GM19351 (cell line): ENCODE measurements around the gene MYO9B.
"Not testable (repeated sequence)": the region's sequence is repeated elsewhere in the genome, so short reads cannot be mapped to it uniquely, and the experiment has no call there.

Experiments used
- ATAC-seq: cut with Tn5 transposase; IDR thresholded peaks from one replicate; pipeline ENCODE4 v1.9.1; 2021; ENCODE audit warnings: mild to moderate bottlenecking, moderate library complexity; ENCODE audit not compliant: unreplicated experiment

The MYO9B gene

DNA sequence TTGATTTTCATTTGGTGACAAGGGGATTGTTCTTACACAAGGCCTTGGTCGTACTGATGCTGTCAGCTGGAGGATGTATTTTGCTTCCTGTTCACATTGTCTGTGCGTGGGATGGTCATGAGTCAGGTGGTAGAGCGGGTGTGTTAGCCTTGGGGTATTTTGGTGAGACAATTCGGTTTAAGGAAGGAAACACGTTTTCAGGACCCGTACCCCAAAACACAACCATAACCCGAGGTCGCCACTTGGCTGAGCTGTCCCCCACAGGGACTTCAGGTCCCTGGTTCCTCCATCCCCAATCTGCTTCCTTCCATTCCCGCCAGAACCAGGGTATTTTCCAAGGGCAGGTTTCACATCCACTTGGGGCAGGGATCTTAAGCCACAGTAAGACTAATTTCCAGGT, 15.0 kb downstream of the MYO9B start:
- no peak for ATAC-seq

DNA sequence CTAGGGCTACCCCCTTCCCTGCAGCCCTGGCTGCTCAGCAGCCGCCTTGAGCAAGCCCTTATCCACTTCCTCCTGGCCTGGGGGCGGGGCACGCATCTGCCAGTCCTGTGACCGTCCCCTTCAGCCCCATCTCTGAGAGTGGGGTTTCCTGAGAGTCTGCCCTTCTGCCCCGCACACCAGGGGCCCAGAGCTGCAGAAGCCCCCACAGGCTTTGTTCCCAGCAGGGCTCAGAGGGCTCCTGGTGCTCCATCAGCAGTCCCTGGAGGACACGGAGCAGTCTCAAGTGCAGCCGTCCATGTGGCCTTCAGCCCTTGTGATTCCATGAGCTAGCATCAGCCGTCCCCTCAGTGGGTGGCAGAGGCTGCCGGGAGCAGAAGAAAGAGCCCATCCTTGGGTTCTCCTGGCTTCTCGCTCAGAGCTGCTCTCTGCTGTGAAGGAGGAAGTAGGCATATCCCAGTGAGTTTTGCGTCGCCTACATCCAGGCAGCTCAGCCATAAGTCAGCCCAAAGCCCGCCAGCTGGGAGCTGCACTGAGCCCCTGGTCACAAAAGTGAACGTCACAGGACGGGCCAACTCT, 16.3 kb downstream of the MYO9B start:
- no peak for ATAC-seq

DNA sequence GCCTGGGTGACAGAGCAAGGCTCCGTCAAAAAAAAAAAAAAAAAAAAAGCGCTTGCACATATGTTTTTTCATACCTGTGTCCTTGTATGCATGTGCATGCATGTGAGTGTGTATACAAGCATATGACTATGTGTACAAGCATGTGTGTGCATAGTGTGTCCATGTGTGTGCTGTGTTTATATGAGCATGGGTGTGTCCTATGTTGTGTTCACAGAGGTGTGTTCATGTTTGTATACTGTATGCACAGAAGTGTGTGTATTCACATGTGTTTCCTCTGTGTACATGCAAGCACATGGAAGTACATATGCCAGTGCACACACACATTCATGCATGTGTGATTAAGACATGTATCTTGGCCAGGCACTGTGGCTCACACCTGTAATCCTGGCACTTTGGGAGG, 17.1 kb downstream of the MYO9B start:
- no peak for ATAC-seq

DNA sequence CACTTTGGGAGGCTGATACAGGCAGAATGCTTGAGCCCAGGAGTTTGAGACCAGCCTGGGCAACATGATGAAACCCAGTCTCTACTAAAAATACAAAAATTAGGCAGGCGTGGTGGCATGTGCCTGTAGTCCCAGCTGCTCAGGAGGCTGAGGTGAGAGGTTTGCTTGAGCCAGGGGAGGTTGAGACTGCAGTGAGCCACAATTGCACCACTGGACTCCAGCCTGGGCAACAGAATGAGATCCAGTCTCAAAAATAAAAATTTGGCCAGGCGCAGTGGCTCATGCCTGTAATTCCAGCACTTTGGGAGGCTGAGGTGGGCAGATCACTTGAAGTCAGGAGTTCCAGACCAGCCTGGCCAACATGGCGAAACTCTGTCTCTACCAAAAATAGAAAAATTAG, 19.1 kb downstream of the MYO9B start:
- ATAC-seq, result not testable (repeated sequence)

DNA sequence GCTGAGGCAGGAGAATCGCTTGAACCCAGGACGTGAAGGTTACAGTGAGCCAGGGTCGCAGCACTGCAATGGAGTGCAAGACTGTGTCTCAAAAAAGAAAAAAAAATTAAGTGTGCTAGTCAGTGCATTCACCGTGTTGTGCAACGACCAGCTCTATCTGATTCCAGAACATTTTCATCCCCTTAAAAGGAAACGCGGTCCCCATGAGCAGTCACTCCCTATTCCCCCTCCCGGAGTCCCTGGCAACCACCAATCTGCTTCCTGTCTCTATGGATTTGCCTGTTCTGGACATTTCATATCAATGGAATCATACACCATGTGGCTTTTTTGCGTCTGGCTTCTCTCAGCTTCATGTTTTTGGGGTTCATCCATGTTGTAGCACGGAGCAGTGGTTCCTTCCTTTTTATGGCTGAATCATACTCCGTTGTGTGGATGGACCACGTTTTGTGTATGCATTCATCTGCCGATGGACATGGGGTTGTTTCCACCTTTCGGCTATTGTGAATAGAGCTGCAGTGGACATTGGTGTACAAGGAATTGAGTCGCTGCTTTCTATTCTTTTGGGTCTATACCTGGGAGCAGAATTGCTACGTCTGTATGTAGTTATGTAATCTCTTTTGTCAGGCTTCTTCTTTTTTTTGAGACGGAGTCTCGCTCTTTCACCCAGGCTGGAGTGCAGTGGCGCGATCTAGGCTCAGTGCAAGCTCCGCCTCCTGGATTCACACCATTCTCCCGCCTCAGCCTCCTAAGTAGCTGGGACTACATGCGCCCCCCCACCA, 19.8 kb downstream of the MYO9B start:
- ATAC-seq, result no peak

DNA sequence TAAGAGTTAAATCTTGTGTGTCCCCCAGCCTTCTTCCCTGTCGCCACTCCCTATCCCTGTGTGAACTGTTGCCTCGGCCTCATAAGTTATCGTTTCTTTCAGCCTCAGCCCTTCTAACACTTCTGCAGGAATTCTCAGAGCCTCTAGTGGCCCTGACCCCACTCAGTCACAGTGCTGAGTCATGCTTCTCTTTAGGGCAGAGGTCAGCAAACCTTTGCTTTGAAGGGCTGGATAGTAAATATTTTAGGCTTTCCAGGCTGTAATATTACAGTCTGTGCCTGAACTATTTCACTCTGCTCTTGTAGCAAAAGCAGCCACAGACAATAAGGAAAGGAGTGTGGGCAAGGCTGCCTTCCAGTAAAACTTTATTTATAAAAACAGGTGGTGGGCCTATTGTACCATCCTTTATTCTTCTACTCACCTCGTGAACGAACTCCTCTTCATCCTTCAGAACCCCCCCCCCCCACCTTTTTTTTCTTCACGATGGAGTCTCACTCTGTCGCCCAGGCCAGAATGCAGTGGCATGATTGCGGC, 22.1 kb downstream of the MYO9B start:
- ATAC-seq, result no peak

DNA sequence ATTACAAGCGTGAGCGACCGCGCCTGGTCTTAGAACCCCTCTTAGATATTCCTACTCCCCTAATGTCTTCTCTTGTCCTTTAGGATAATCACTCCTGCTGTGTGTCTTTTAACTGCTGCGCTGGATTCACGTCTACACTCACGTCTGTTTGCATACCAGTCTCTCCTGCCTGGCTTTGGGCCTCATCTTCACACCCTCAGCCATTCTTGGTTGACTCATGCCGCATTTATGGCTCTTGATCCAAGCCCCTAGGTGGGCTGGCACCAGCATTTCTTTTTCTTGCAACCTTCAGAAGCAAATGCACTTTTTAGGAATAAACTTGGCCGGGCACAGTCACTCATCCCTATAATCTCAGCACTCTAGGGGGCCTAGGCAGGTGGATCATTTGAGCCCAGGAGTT, 22.7 kb downstream of the MYO9B start:
- no peak for ATAC-seq

DNA sequence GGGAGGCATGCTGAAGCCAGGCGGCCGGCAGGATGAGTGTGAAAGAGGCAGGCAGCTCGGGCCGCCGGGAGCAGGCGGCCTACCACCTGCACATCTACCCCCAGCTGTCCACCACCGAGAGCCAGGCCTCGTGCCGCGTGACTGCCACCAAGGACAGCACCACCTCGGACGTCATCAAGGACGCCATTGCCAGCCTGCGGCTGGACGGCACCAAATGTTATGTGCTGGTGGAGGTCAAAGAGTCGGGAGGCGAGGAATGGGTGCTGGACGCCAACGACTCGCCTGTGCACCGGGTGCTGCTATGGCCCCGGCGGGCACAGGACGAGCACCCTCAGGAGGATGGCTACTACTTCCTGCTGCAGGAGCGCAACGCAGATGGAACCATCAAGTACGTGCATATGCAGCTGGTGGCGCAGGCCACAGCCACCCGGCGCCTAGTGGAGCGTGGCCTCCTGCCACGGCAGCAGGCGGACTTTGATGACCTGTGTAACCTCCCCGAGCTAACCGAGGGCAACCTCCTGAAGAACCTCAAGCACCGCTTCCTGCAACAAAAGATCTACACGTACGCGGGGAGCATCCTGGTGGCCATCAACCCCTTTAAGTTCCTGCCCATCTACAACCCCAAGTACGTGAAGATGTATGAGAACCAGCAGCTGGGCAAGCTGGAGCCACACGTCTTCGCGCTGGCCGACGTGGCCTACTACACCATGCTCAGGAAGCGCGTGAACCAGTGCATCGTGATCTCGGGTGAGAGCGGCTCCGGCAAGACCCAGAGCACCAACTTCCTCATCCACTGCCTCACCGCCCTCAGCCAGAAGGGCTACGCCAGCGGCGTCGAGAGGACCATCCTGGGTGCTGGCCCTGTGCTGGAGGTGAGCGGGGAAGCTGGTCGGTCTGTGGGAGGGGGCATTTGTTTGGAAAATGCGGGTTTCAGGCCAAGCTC, 26.4 kb downstream of the MYO9B start:
- no peak for ATAC-seq

DNA sequence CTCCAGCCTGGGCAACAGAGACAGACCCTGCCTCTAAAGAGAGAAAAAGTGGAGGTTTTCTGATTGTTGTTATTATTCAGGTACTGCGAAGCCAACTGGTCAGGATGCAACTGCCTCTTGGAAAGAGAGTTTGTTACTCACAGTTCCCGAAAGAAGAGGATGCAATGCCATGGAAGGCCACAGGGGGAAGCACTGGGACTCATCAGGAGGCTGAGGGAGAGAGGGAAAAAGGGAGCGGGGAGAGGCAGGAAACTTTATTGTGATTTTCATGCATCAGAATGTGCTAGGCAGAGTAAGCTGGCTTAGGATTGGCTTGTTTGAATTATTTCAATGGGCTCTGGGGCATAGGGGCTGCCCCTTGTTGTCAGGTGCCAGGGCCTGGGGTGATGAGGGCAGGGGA, 27.6 kb downstream of the MYO9B start:
- no peak for ATAC-seq

DNA sequence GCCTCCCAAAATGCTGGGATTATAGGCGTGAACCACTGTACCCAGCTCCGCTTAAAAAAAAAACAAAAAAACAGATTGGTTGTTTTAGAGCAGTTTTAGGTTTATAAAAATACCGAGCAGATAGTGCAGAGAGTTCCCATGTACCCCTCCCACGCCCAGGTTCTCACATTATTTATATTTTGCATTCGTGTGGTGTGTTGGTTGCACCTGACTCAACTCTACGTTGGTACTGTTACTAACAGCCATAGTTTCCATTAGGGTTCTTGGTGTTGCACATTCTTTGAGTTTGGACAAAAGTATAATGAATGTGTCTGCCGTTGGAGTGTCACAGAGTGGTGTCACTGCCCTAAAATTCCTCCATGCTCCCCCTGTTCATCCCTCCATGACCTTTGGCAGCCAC, 29.1 kb downstream of the MYO9B start:
- ATAC-seq, result no peak

DNA sequence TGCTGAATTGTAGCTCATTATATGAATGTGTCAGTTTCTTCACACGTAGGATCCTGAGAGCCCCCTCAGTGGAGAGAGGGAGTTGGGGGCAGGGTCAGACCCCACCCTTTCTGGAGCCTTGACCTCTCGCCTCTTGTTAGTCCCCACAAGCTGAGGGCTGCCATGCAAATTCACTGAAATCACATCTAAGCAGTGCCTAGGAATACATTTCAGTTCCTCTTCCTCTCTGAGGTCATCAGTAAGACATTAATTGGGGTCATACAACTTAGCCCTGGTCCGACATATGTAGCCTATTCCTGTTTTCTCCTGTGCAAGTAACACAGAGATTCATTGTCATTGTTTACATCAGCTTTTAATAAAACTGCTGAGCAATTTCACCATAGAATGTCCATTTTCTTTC, 30.0 kb downstream of the MYO9B start:
- ATAC-seq, result no peak

DNA sequence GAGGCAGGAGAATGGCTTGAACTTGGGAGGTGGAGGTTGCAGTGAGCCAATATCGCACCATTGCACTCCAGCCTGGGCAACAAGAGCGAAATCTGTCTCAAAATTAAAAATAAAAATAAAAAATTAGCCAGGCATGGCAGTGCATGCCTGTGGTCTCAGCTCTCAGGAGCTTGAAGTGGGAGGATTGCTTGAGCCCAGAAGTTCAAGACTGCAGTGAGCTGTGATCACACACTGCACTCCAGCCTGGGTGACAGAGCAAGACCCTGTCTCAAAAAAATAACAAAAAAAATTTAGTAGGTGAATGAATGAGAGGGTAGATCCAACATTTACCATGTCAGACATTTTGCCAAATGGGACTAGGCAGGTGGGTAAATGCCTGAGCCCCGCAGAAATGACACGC, 31.4 kb downstream of the MYO9B start:
- not testable (repeated sequence) for ATAC-seq

DNA sequence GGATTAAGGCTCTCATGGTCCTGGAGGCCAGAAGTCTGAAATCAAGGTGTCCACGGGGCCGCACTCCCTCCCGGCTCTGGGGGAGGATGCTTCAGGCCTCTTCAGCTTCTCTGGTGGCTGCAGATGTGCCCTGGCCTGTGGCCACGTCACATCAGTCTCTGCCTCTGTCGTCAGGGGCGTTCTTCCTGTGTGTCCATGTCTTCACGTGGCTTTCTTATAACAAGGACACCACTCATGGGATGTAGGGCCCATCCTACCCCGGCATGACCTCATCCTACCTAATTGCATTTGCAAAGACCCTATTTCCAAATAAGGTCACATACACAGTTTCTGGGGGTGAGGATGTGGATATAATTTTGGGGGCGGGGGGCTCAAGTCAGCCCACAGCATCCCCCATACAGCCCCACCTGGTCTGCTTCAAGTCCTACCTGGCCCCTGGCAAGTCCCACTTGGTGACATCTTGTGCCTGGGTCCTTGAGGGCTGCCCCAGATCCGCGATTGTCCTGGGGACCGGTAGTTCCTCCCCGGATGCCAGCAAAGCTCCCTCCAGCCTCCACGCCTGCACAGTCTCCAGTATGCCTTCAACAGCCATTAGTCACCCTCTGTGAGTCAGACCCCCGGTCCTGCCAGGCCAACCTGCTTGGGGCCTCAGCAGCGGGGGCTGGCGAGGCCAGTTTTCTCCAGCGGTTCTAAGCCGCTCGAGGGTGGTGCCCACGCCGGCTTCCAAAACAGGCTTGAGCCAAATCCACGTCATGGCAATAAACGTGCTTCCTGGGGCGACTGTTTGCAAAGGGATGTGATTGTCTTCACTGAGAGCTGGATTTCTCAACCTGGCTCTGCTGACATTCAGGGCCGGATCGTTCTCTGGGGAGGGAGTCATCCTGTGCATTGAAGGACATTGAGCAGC, 32.2 kb downstream of the MYO9B start:
- no peak for ATAC-seq

DNA sequence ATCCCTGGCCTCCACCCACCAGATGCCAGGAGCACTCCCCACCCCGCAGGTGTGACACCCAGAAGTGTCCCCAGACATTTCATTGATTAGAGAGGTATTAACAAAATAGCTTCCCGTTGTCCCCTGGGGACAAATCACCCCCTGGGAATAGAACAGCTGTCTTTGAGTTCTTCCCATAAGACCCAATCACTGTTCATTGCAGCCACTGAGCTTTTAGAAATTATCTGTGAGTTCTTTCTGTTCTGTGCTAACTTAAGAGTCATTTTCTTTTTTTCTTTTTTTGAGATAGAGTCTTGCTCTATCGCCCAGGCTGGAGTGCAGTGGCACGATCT, 32.8 kb downstream of the MYO9B start:
- ATAC-seq, result no peak

DNA sequence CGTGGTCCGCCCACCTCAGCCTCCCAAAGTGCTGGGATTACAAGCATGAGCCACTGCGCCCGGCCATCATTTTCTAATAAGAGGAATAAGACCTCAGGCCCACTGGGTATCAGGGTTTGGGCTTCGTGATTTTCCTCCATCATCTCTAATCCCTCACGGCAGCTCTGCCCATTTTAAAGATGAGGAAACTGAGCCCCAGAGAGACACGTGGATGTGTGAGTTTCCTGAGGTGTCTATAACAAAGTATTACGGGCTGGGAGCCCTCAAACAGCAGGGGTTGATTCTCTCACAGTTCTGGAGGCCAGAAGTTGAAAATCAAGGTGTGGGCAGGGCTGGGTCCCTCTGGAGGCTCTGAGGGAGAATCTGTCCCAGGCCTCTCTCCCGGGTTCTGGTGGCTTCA, 33.7 kb downstream of the MYO9B start:
- ATAC-seq, result no peak

DNA sequence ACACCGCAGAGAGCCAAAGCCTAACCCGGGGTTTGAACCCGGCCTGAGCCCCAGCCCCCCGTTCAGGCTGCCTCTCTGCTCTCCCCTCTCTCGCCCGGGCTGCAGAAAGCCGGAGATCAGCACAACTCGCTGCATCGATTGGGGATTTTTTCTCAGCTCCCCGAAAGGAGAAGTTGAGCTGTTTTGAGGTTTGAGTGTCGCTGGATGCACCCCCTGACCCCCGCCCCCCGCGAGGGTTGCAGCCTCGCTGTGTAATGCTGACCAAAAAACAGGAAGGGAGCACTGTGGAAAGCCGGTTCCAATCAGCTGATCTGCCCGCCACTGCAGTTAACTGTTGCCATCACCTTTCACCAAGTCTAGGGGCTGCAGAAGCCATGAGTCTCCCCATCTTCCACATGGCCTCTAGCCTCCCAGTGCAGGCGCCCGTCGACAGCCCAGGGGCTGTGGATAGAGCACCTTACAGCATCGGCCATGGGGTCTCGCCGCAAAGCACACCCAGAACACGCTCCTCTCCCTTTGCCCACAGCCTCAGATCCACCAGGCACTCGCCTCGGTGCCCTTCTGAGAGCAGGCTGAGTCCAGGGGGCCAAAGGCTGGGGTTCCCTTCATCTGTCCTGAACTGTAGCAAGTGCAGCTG, 34.5 kb downstream of the MYO9B start:
- ATAC-seq, result peak; percentile 52

DNA sequence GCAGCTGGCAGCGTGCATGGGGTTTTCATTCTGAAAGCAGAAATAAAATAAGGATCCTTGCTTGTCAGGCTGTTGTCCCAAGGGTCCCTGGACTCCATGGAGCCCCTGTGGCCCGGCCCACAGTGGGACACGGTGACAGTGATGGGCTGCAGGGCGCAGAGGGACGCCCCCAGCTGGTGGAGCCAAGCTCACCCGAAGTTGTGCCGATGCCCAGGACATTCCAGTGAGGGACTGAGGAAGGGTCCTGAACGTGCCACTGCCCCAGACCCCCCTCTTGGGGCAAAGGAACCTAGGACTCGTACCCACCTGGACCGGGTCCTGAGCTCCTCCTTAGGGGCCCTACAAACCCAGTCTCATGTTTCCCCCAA, 35.0 kb downstream of the MYO9B start:
- no peak for ATAC-seq

DNA sequence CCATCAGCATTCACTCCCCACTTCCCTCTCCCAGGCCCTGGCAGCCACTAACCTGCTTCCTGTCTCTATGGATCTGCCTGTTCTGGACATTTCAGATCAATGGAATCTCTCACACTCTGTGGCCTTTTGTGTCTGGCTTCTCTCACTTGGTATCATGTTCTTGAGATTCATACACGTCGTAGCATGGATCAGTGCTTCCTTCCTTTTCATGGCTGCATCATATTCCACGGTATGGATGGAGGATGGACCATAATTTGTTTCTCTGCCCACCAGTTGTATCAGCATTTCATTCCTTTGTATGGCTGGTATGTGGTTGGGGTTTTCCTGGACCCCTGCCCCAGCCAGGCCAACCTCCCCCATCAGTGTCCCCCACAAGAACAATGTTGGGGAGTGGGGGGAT, 36.2 kb downstream of the MYO9B start:
- no peak for ATAC-seq

DNA sequence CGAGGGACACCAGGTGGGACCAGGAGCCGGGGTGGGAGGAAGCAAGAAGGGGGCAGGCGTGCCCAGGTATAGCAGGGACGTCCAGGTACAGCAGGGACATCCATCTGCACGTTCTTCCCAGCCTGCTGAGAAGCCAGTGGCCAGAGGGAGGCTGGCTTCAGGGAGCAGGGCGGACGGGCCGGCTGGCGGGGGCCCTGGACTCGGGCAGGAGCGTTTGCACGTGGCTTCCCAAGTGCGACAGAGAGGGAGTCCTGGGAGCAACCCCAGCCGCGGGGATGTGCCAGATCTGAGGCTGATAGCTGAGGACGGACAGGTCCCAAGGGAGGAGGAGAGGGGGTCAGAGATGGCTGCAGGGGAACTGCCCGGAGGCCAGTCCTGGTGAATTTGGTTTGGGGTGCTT, 36.7 kb downstream of the MYO9B start:
- no peak for ATAC-seq

DNA sequence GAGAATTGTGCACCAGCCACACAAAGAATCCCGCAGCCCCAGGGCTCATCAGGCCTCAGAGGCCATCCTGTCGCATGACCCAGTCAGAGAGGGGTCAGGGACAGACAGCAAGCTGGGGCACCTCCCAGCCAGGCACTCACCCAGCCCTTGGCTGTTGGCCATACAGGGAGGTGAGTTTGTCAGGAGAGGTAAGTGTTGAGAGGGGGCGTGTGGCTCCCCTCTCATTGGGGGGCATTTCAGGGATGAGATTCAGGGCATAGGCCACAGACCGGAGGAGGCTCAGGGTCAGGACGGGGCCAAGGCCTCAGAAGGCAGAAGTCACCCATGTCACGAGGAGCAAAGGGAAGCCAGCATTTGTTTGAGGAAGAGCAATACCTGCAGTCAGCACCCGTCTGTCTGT, 37.1 kb downstream of the MYO9B start:
- ATAC-seq, result no peak
